Kidney (tissue), 14 donors: ENCODE data around the gene PIP. TPM values are rescaled to one million over a fixed set of nuclear protein-coding genes. Genes with fewer than 3 reads are reported as not detected.
"Not testable (repeated sequence)": the region's sequence is repeated elsewhere in the genome, so short reads cannot be mapped to it uniquely, and the experiment has no call there.

Experiments used
- DNase-seq, 5 donors: peaks; one replicate each; pipeline ENCODE4 v3.0.0-alpha.2; 2013 to 2020
- FAIRE-seq: peaks from 2 replicates; lab custom pipeline; 2012; peaks lifted over from hg19 to GRCh38; lab: Jason Lieb, UNC
- H3K27ac ChIP-seq, 2 donors: one replicate each; pipeline ENCODE4 v1.7.0; 2013; ENCODE audit warnings: low read depth in 2 of 2, low read length in 2 of 2, inconsistent platforms in 1 of 2
- H3K27me3 ChIP-seq: one replicate; pipeline ENCODE4 v1.7.1; 2013; ENCODE audit warnings: low read length, inconsistent platforms; ENCODE audit not compliant: control insufficient read depth, insufficient read depth
- H3K36me3 ChIP-seq, 3 donors: one replicate each; pipeline versions ENCODE4 v1.7.0 to v1.7.1; 2013; ENCODE audit warnings: low read length in 3 of 3, control low read depth in 1 of 3, inconsistent platforms in 1 of 3; ENCODE audit not compliant: insufficient read depth in 3 of 3, control insufficient read depth in 2 of 3
- H3K4me1 ChIP-seq, 3 donors: one replicate each; pipeline versions ENCODE4 v1.7.0 to v1.7.1; 2013; ENCODE audit warnings: low read length in 3 of 3, inconsistent platforms in 1 of 3, low read depth in 1 of 3; ENCODE audit not compliant: control insufficient read depth in 2 of 3, insufficient read depth in 2 of 3
- H3K4me3 ChIP-seq, 3 donors: one replicate each; pipeline versions ENCODE4 v1.7.0 to v1.8.1; 2013; ENCODE audit warnings: low read length in 3 of 3, control low read depth in 1 of 3, inconsistent platforms in 1 of 3
- H3K9ac ChIP-seq, 3 donors: one replicate each; pipeline versions ENCODE4 v1.7.0 to v1.7.1; 2013; ENCODE audit warnings: low read length in 3 of 3, control low read depth in 1 of 3, inconsistent platforms in 1 of 3
- H3K9me3 ChIP-seq, 3 donors: one replicate each; pipeline versions ENCODE4 v1.7.0 to v1.7.1; 2013; ENCODE audit warnings: low read length in 3 of 3, control low read depth in 1 of 3, inconsistent platforms in 1 of 3; ENCODE audit not compliant: control insufficient read depth in 2 of 3, insufficient read depth in 1 of 3
- CTCF ChIP-seq: IDR thresholded peaks from 3 replicates; pipeline ENCODE4 v1.5.1; 2012; ENCODE audit warnings: mild to moderate bottlenecking, moderate library complexity, borderline replicate concordance; ENCODE audit not compliant: insufficient read depth; ENCODE audit errors: extremely low read depth
- intact Hi-C: fragments of 100-400 bp; cut with DNase I; formaldehyde crosslinking; loops from one replicate; pipeline ENCODE4 v1.11.1; 2022
- polyA plus RNA-seq: library from polyadenylated mRNA; stranded (reverse); fragments of 350-450 nt; fragmentation: Illumina TruSeq; extraction: RNeasy Lipid Tissue Mini Kit (QIAGEN cat#74804); gene quantifications from one replicate; pipeline ENCODE4 v1.2.3, GENCODE V29; 2014; ENCODE audit warnings: low read depth, low replicate concordance; ENCODE audit not compliant: insufficient read depth
- total RNA-seq: library from RNA; stranded (reverse); fragmentation: NEBNext Ultra II Directional; extraction: Animal tissue kit (Norgen Biotek cat#: 25700); gene quantifications from one replicate; pipeline ENCODE4 v1.2.1, GENCODE V29; 2021
- donor health status: control.
- donor health status: control.
- donor health status: control.
- donor health status: control.
- donor health status: control.
- donor health status: DM: yes; HTN: yes; CAD: no.
- donor health status: Normal renal cell carcinoma (clear cell type).

Gene PIP
- total and polyA plus RNA-seq, 2 donors from 2014 or later, result 0.47 TPM; not detected in 1

- FAIRE-seq (no peak), DNase-seq (no peak)
- H3K27me3 ChIP-seq, result no peaks in the 10 kb centered on the region
- no peak overlapping the region for H3K9ac ChIP-seq
- intact Hi-C loops, result no loop called here
- H3K9me3 ChIP-seq, result no peaks in the 10 kb centered on the region
- no peaks in the 10 kb centered on the region for H3K36me3 ChIP-seq
- no peak overlapping the region for H3K27ac ChIP-seq
- no peak overlapping the region for H3K4me3 ChIP-seq
- TF ChIP-seq CTCF, result no peak
- no peaks in the 10 kb centered on the region for H3K4me1 ChIP-seq
Observed at GRCh38 chr7:143148050-143148449, 16.2 kb downstream of the PIP start.

GRCh38 chr7:143148651-143149050 is 16.8 kb downstream of the PIP start:
- no peak overlapping the region for H3K9ac ChIP-seq
- H3K9me3 ChIP-seq, result no peaks in the 10 kb centered on the region
- no peaks in the 10 kb centered on the region for H3K27me3 ChIP-seq
- H3K36me3 ChIP-seq, result no peaks in the 10 kb centered on the region
- no peak overlapping the region for H3K4me3 ChIP-seq
- no peak for TF ChIP-seq CTCF
- H3K27ac ChIP-seq, result no peak overlapping the region
- FAIRE-seq (no peak), DNase-seq (no peak)
- no peaks in the 10 kb centered on the region for H3K4me1 ChIP-seq
- intact Hi-C loops, result no loop called here

- H3K36me3 ChIP-seq, H3K9ac ChIP-seq, H3K27ac ChIP-seq, H3K4me1 ChIP-seq, intact Hi-C loops, H3K27me3 ChIP-seq, H3K4me3 ChIP-seq, FAIRE-seq, DNase-seq, H3K9me3 ChIP-seq: not testable (repeated sequence)
Observed at GRCh38 chr7:143150696-143151095, 18.8 kb downstream of the PIP start.

- H3K4me1 ChIP-seq, DNase-seq, H3K36me3 ChIP-seq, intact Hi-C loops, H3K9me3 ChIP-seq, H3K27ac ChIP-seq, H3K9ac ChIP-seq, H3K4me3 ChIP-seq, FAIRE-seq, H3K27me3 ChIP-seq: not testable (repeated sequence)
Observed at GRCh38 chr7:143158617-143159016, 26.7 kb downstream of the PIP start.

- no peak for TF ChIP-seq CTCF
- no peaks in the 10 kb centered on the region for H3K9me3 ChIP-seq
- FAIRE-seq, result no peak
- intact Hi-C loops, result no loop called here
- H3K27ac ChIP-seq, result no peak overlapping the region
- H3K36me3 ChIP-seq, result no peaks in the 10 kb centered on the region
- no peaks in the 10 kb centered on the region for H3K4me1 ChIP-seq
- H3K9ac ChIP-seq, result no peak overlapping the region
- no peaks in the 10 kb centered on the region for H3K27me3 ChIP-seq
- DNase-seq, result no peak
- H3K4me3 ChIP-seq, result peak overlapping the region in 1 of 3 donors; percentile 66
Observed at GRCh38 chr7:143171697-143172096, 39.8 kb downstream of the PIP start.
